ENCODE measurements around the gene NOD2. TPM values are rescaled to one million over a fixed set of nuclear protein-coding genes. Genes with fewer than 3 reads are reported as not detected.
A peak's percentile ranks its signal among the peaks of the same experiment; 100 is the strongest.

The NOD2 gene
- total and polyA plus RNA-seq, 5 experiments from 2014 or later = 0.08 to 0.51 (median 0.41) TPM; not detected in 1

DNA sequence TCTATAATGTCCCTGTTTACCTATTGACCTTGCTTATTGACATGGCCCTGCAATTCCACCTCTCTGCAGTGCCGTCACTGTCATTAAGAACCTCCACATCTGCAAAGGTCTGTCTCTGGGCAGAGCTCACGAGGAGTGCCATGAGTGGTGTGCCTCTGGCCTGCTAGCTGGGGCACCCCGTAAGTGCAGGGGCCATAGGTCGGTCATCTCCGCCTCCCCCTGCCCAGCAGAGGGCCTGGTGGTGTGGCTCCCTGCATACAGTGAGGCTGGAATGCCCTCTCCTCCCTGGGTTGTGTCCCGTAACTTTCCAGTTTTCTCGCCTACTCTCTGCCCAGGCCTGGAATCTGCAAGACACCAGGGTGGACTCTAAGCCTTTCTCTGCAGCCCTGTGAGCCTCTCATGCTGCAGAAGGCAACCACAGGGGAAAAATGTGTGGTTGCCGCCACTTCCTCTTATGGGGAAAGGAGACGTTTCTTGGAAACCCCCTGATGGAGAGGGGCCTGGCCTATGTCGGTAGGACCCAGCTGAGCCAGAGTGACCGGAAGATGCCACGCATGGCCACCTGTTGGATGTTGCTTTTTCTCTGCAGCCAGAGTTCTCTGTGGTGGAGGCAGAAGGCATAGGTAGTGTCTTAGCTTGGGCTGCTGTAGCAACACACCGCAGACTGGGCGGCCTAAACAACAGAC lies 9.6 kb upstream of the NOD2 start:
- DNase-seq = peak in 5 of 10 donors; percentile 27 to 54 (median 38)
- peak overlapping the region; percentile 38 to 89 (median 74) for H3K4me3 Mint-ChIP-seq
- H3K27me3 Mint-ChIP-seq = no peaks in the 10 kb centered on the region
- H3K9me3 Mint-ChIP-seq = peaks cover 0 to 1% (median 0%) of the 10 kb centered on the region in 9 donors
- ATAC-seq = peak; percentile 34 to 63
- H3K27ac Mint-ChIP-seq = peak overlapping the region; percentile 10 to 96 (median 80)
- peaks cover 0 to 3% (median 3%) of the 10 kb centered on the region in 3 donors for H3K36me3 Mint-ChIP-seq
- H3K4me1 Mint-ChIP-seq = peaks cover 39 to 72% (median 69%) of the 10 kb centered on the region in 4 donors
- POLR2A ChIA-PET = interaction anchor here (1.2 kb wide), 1 partner anchor 14 kb away, joined by 3 read pairs; no protein-coding TSS in a partner anchor

DNA sequence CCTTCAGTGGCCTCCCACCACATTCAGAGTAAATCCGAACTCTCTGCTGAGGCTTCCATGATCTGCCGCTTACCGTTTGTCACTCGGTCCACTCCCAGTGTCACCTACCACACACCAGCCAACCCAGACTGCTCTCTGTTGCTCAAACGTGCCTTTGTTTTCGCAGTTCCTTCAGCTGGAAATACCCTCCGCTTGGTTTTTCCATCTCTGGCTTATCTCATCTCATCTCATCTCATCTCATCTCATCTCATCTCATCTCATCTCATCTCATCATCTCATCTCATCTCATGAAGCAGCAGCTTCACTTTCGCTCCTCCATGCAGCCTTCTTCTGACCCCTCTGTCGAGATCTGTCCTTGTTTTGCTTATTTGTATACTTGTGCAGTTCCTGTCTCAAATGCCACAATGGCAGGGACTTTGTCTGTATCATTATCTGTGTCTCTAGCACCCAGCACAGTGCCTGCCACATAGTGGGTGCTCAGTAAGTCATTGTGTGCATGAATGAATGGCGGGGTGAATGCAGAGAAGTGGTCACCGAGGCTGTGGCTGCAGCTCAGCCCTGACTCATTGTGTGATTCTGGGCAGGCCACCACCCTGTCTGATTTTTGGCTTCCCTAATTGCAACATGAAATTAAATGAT lies 8.5 kb upstream of the NOD2 start:
- peak overlapping the region; percentile 9 to 89 (median 74) for H3K4me3 Mint-ChIP-seq
- peak overlapping the region; percentile 2 to 96 (median 79) for H3K27ac Mint-ChIP-seq
- DNase-seq (no peak), ATAC-seq (peak; percentile 5 to 6)
- peaks cover 32 to 61% (median 58%) of the 10 kb centered on the region in 4 donors for H3K4me1 Mint-ChIP-seq
- H3K27me3 Mint-ChIP-seq = no peaks in the 10 kb centered on the region
- POLR2A ChIA-PET = interaction anchor here (0.8 to 1.8 kb wide), 5 partner anchors 10 to 57 kb away, joined by 3 to 5 read pairs (median 3); partner anchors contain the start of gene CYLD
- peaks cover 0 to 1% (median 0%) of the 10 kb centered on the region in 9 donors for H3K9me3 Mint-ChIP-seq
- H3K36me3 Mint-ChIP-seq = no peaks in the 10 kb centered on the region

DNA sequence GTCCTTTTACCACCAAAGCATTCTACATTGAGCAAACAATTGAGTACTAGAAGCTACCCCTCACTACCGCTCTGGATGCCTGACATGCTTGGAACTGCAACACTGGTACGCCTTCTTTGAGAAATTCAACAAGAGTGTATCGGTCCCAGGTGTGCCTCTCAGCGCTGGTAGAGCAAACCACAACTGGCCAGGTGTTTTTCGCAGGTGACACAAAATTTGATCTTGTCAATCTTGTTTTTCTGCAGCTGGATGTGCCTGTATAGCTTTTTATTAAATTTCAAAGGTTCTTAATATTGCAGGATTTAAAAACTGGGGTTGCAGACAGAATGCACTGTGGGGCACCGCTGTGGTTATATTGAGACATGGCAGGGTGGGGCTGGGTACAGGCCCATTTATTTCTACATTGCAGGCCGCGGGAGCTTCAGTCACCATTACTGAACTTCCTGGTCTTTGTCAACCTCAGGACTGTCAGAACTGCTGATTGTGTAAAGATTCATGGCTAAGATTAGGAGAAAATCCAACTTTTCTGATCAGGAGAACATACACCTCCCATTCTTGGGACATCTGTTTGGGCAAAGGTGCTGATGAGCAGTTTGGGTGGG lies 7.8 kb upstream of the NOD2 start:
- peaks cover 29 to 57% (median 53%) of the 10 kb centered on the region in 4 donors for H3K4me1 Mint-ChIP-seq
- POLR2A ChIA-PET = interaction anchor here (0.8 to 1.8 kb wide), 4 partner anchors 9 to 56 kb away, joined by 3 to 5 read pairs (median 4); partner anchors contain the start of gene CYLD
- H3K27me3 Mint-ChIP-seq = no peaks in the 10 kb centered on the region
- ATAC-seq (no peak), DNase-seq (no peak)
- H3K36me3 Mint-ChIP-seq = no peaks in the 10 kb centered on the region
- H3K9me3 Mint-ChIP-seq = peaks cover 0 to 1% (median 0%) of the 10 kb centered on the region in 9 donors
- H3K27ac Mint-ChIP-seq = peak overlapping the region in 6 of 10 donors; percentile 24 to 96 (median 80)
- peak overlapping the region in 7 of 10 donors; percentile 19 to 89 (median 73) for H3K4me3 Mint-ChIP-seq

- Mint-ChIP-seq H3K27ac (no peak overlapping the region), H3K27me3 (peaks cover 0 to 5% (median 0%) of the 10 kb centered on the region in 5 donors), H3K36me3 (no peaks in the 10 kb centered on the region), H3K4me3 (no peak overlapping the region), H3K9me3 (peaks cover 0 to 1% (median 0%) of the 10 kb centered on the region in 9 donors), H3K4me1 (peaks cover 33 to 43% (median 42%) of the 10 kb centered on the region in 4 donors)
- DNase-seq = no peak
- no peak for ATAC-seq
- POLR2A ChIA-PET = no interaction called here
Observed at GRCh38 chr16:50688083-50688482, 5.3 kb upstream of the NOD2 start.

GRCh38 chr16:50688867-50689266 lies 4.5 kb upstream of the NOD2 start:
- Mint-ChIP-seq H3K36me3 (no peaks in the 10 kb centered on the region), H3K4me1 (peaks cover 26 to 38% (median 37%) of the 10 kb centered on the region in 4 donors), H3K27ac (peak overlapping the region in 2 of 10 donors; percentile 6 to 20), H3K9me3 (peaks cover 0 to under 1% (median 0%) of the 10 kb centered on the region in 9 donors), H3K4me3 (no peak overlapping the region), H3K27me3 (peaks cover 0 to 5% (median 0%) of the 10 kb centered on the region in 5 donors)
- POLR2A ChIA-PET = no interaction called here
- ATAC-seq (no peak), DNase-seq (no peak)

- ATAC-seq = no peak
- H3K4me3 Mint-ChIP-seq = no peak overlapping the region
- POLR2A ChIA-PET = no interaction called here
- H3K27me3 Mint-ChIP-seq = peaks cover 0 to 16% (median 4%) of the 10 kb centered on the region in 5 donors
- peaks cover 26 to 38% (median 34%) of the 10 kb centered on the region in 4 donors for H3K4me1 Mint-ChIP-seq
- no peak overlapping the region for H3K27ac Mint-ChIP-seq
- no peaks in the 10 kb centered on the region for H3K9me3 Mint-ChIP-seq
- DNase-seq = no peak
- H3K36me3 Mint-ChIP-seq = no peaks in the 10 kb centered on the region
Observed at GRCh38 chr16:50690177-50690576, 3.2 kb upstream of the NOD2 start.

GRCh38 chr16:50692644-50692998 lies 785 bp upstream of the NOD2 start:
- Mint-ChIP-seq H3K27me3 (peaks cover 0 to 20% (median 4%) of the 10 kb centered on the region in 5 donors), H3K4me1 (peaks cover 34 to 46% (median 42%) of the 10 kb centered on the region in 4 donors), H3K9me3 (no peaks in the 10 kb centered on the region), H3K4me3 (peak overlapping the region; percentile 46 to 75 (median 64)), H3K36me3 (no peaks in the 10 kb centered on the region), H3K27ac (peak overlapping the region in 4 of 10 donors; percentile 27 to 81 (median 67))
- ATAC-seq = no peak
- DNase-seq = no peak
- POLR2A ChIA-PET = no interaction called here

GRCh38 chr16:50694206-50694605 lies 800 bp downstream of the NOD2 start:
- peaks cover 0 to 20% (median 4%) of the 10 kb centered on the region in 5 donors for H3K27me3 Mint-ChIP-seq
- DNase-seq (no peak), ATAC-seq (no peak)
- H3K4me1 Mint-ChIP-seq = peaks cover 38 to 62% (median 51%) of the 10 kb centered on the region in 4 donors
- H3K36me3 Mint-ChIP-seq = no peaks in the 10 kb centered on the region
- POLR2A ChIA-PET = interaction anchor here (1.1 kb wide), 1 partner anchor 9 kb away, joined by 5 read pairs; no protein-coding TSS in a partner anchor
- H3K9me3 Mint-ChIP-seq = no peaks in the 10 kb centered on the region
- peak overlapping the region in 7 of 10 donors; percentile 35 to 76 (median 60) for H3K27ac Mint-ChIP-seq
- peak overlapping the region; percentile 54 to 79 (median 68) for H3K4me3 Mint-ChIP-seq

DNA sequence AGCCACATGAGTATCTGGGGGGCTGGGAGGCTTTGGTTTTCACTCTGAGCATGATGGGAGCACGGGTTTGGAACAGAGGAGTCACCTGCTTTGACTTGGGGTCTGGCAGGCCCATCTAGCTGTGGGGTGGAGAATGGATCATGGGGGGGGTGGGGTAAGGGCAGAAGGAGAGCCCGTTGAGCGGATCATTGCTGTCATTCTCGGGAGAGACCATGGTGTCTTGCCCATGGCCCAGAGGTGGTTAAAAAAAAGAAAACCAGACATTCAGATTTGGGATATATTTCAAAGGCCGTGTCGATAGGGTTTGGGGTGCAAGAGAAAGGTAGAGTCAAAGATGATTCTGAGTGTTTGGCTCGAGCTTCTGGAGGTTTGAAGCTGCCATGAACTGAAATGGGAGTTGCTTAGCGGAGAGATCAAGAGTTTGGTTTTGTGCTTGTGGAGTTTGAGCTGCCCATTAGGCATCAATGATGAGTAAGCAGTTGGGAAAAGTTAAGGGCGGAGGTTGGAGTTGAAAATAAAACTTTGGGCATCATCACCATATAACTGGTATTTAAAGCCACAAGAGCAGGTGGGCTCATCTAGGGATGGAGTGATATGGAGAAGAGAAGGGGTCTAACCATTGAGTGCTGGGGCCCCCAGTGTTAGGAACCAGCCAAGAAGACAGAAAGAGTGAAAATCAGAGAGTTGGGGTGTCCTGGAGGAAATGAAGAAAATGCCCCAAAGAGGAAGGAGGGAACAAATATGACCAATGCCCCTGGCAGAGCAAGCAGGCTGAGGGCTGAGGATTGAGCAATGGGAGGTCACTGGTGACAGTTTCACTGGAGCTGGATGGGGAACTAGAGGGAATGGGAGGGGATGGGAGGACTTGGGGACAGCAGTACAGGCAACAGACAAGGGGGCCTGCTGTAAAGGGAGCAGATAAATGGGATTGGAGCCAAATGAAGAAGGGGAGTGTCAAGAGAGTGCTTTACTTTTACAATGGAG lies 1.9 kb downstream of the NOD2 start:
- H3K36me3 Mint-ChIP-seq = no peaks in the 10 kb centered on the region
- peaks cover 0 to 20% (median 4%) of the 10 kb centered on the region in 5 donors for H3K27me3 Mint-ChIP-seq
- no peaks in the 10 kb centered on the region for H3K9me3 Mint-ChIP-seq
- no peak for DNase-seq
- peak overlapping the region in 2 of 10 donors; percentile 26 to 43 for H3K4me3 Mint-ChIP-seq
- peaks cover 39 to 73% (median 57%) of the 10 kb centered on the region in 4 donors for H3K4me1 Mint-ChIP-seq
- ATAC-seq = no peak
- POLR2A ChIA-PET = interaction anchor here (1.1 to 1.3 kb wide), 3 partner anchors 9 to 29 kb away, joined by 3 to 5 read pairs (median 3); no protein-coding TSS in a partner anchor
- H3K27ac Mint-ChIP-seq = peak overlapping the region in 7 of 10 donors; percentile 10 to 85 (median 50)

GRCh38 chr16:50696126-50696525 lies 2.7 kb downstream of the NOD2 start:
- Mint-ChIP-seq H3K9me3 (no peaks in the 10 kb centered on the region), H3K4me3 (peak overlapping the region in 8 of 10 donors; percentile 17 to 54 (median 40)), H3K27ac (peak overlapping the region in 7 of 10 donors; percentile 13 to 92 (median 54)), H3K4me1 (peaks cover 39 to 75% (median 57%) of the 10 kb centered on the region in 4 donors), H3K36me3 (no peaks in the 10 kb centered on the region), H3K27me3 (peaks cover 0 to 20% (median 4%) of the 10 kb centered on the region in 5 donors)
- ATAC-seq = no peak
- POLR2A ChIA-PET = interaction anchor here (1.1 to 1.3 kb wide), 2 partner anchors 10 to 29 kb away, joined by 3 read pairs; no protein-coding TSS in a partner anchor
- no peak for DNase-seq
